AG04450 (cell line): Measurements from ENCODE around the gene PEMT. TPM values are rescaled to one million over a fixed set of nuclear protein-coding genes. Genes with fewer than 3 reads are reported as not detected.

ENCODE experiments used
- CTCF ChIA-PET: fragments of 300-600, 350-600 bp; formaldehyde crosslinking; extraction: SDS; loops from one replicate; lab custom pipeline; 2022; ENCODE audit warnings: antibody characterized with exemption, inconsistent platforms; lab: Charles Lee
- POLR2A ChIA-PET: fragments of 350-600 bp; formaldehyde crosslinking; extraction: SDS; loops from one replicate; lab custom pipeline; 2021; ENCODE audit warnings: antibody characterized with exemption, inconsistent platforms; lab: Yijun Ruan, JAX
- DNase-seq: peaks from one replicate; pipeline ENCODE4 v3.0.0-alpha.2; 2011; ENCODE audit warnings: low read depth, low spot score
- H3K27ac ChIP-seq: one replicate; pipeline ENCODE4 v1.5.1; 2012; ENCODE audit warnings: low read depth, low read length, control low read depth
- H3K27me3 ChIP-seq: one replicate; pipeline ENCODE4 v1.6.0; 2012; ENCODE audit warnings: low read length; ENCODE audit not compliant: control insufficient read depth, insufficient read depth
- H3K4me3 ChIP-seq: 2 replicates; pipeline ENCODE4 v1.5.1; 2011; ENCODE audit warnings: mild to moderate bottlenecking, low read depth, low read length, control low read depth
- H3K9me3 ChIP-seq: 2 replicates; pipeline ENCODE4 v1.5.1; 2012; ENCODE audit warnings: low read length; ENCODE audit not compliant: control insufficient read depth, insufficient read depth
- polyA plus RNA-seq: library from polyadenylated mRNA; depleted of rRNA; stranded (reverse); fragments of >200 nt; gene quantifications from 2 replicates; pipeline ENCODE4 v1.2.3, GENCODE V29; 2011
- TF ChIP-seq, protein P1 (sequence below): IDR thresholded peaks from 2 replicates; pipeline ENCODE4 v1.5.1; 2011; ENCODE audit warnings: low read depth, low read length, control low read depth, inconsistent platforms

The PEMT gene
- polyA plus RNA-seq, 1 experiment = 14.9 TPM

DNA sequence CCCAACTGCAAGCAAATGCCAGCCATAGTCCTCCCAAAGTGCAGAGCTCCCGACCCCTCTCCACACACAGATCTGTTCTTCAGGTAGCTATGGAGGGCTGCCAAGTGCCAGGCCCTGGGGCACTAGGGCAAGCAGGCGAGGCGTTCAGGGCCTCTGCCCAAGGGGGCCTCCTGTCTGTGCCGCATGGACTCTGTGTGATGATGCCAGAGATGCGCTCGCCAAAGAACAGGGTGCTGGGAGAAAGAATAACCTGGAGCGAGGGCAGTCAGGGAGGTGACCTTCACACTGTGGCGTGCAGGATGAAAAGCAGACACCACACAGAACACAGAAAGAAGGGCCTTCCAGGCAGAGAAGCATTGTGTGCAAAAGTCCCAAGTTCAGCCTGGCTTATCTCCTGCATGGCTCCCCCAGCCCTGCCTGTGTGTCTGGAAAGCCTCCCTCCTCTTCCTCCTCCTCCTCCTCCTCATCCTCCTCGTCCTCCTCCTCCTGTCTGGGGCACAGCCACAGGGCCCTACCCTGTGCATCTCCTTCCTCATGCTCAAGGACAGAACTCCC, 44.2 kb downstream of the PEMT start:
- Histone ChIP-seq H3K27ac (no peak overlapping the region), H3K9me3 (no peaks in the 10 kb centered on the region; the same call in 1 of the 2 replicates), H3K27me3 (no peaks in the 10 kb centered on the region), H3K4me3 (no peak overlapping the region)
- CTCF ChIA-PET = interaction anchor here (0.9 kb wide), 1 partner anchor 65 kb away, joined by 3 read pairs; no protein-coding TSS in a partner anchor
- POLR2A ChIA-PET = interaction anchor here (1.3 kb wide), 1 partner anchor 51 kb away, joined by 3 read pairs; no protein-coding TSS in a partner anchor
- TF ChIP-seq, protein P1, sequence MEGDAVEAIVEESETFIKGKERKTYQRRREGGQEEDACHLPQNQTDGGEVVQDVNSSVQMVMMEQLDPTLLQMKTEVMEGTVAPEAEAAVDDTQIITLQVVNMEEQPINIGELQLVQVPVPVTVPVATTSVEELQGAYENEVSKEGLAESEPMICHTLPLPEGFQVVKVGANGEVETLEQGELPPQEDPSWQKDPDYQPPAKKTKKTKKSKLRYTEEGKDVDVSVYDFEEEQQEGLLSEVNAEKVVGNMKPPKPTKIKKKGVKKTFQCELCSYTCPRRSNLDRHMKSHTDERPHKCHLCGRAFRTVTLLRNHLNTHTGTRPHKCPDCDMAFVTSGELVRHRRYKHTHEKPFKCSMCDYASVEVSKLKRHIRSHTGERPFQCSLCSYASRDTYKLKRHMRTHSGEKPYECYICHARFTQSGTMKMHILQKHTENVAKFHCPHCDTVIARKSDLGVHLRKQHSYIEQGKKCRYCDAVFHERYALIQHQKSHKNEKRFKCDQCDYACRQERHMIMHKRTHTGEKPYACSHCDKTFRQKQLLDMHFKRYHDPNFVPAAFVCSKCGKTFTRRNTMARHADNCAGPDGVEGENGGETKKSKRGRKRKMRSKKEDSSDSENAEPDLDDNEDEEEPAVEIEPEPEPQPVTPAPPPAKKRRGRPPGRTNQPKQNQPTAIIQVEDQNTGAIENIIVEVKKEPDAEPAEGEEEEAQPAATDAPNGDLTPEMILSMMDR = no peak
- DNase-seq = no peak

DNA sequence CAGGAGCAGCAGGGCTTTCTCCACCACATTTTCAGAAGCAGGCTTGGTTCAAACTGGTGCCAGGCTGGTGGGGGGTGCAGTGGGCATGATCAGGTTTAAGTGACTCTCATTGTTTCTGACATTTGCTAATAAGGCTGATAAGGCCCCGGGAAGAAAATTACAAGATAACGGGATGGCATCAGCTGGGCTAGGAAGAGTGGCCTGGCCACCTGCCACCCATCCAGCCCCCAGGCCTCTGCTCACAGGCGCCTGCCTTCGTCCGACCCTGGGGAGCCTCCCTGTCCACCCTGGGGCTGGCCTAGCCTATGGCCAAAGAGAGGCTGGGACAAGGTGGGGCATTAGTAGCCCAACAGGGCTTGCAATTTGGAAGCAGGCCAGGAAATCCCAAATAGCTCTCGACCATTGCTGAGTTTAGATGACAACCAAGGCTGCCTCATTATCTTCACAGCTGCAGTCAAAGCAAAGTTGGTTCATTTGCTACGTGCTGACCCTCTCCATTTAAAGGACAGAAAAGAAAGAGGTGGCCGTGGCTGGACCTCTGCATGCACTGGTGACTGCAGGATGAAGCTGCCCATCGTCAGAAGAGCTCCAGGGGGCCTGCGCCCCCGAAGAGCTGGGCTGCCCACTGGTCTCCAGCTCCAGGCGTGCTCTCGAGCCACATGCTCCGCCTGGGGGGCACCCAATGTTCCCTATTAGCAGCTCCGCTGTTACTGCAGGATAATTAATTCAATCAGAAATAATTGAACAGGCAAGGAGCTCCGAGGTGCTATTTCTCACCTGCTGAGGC, 44.9 kb downstream of the PEMT start:
- Histone ChIP-seq H3K4me3 (no peak overlapping the region), H3K27me3 (no peaks in the 10 kb centered on the region), H3K9me3 (no peaks in the 10 kb centered on the region; the same call in 1 of the 2 replicates), H3K27ac (no peak overlapping the region)
- TF ChIP-seq, protein P1 = no peak
- ChIA-PET CTCF (interaction anchor here (0.9 kb wide), 1 partner anchor 66 kb away, joined by 3 read pairs; no protein-coding TSS in a partner anchor), POLR2A (interaction anchor here (1.3 kb wide), 1 partner anchor 50 kb away, joined by 3 read pairs; no protein-coding TSS in a partner anchor)
- DNase-seq = no peak

DNA sequence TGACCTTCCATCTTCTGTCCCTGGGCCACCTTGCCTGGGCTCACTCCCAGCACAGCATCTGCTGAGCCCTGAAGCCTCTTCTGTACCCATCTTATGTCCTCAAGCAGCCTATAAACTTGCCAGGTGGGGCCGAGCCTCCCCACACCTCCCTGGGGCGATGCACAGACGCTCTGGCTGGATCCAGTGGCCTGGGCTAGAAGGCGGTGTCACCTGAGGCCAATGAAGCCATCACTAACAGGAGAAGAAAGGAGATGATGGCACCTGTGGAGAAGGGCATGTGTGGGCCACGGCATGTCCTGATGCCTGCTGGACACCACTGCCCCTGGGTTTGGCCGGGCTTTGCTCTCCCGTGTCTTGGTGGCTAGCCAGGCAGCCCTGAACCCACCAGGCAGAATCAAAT, 45.5 kb downstream of the PEMT start:
- ChIA-PET POLR2A (no interaction called here), CTCF (interaction anchor here (0.9 kb wide), 1 partner anchor 66 kb away, joined by 3 read pairs; no protein-coding TSS in a partner anchor)
- Histone ChIP-seq H3K4me3 (no peak overlapping the region), H3K9me3 (no peaks in the 10 kb centered on the region; the same call in 1 of the 2 replicates), H3K27me3 (no peaks in the 10 kb centered on the region), H3K27ac (no peak overlapping the region)
- TF ChIP-seq, protein P1 = no peak
- DNase-seq = no peak

DNA sequence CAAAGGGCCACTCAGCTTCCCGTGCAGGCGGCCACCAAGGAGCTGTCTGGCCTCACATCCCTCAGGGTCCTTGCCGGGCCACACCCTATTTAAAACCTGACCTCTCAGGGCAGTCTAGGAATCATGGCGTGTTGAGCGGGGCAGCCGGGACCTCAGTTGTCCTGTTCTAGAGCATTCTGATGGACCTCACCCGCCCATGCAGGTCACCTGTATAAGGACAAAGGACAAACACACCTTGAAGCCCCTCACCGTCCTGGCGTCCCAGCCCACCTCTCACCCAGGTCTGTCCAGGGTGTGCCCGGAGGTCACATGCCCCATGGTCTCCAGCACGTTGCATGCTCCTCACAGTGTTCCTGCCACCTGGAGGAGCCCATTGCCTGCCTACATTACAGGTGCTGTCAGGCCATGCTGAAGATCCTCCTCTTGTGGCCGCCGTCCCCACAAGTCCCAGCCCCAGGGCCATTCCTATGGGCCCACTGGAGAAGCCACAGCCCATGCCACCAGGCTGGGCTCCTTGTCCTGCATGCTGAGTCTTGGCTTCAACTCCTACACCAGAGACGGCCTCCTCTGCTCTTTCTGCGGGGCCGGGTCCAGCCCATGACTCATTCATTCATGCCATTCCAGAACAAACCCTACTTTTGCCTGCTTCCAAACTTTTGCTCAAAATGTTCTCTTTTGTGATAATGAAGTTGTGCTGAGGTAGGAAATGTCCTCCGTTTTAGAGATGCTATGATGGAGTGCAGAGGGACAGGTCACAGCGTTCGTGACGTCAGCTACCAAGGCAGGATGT, 46.3 kb downstream of the PEMT start:
- H3K9me3 ChIP-seq = no peaks in the 10 kb centered on the region; the same call in 1 of the 2 replicates
- ChIA-PET CTCF (no interaction called here), POLR2A (interaction anchor here (1.0 kb wide), 1 partner anchor 49 kb away, joined by 3 read pairs; the partner anchor contains the start of gene RASD1)
- TF ChIP-seq, protein P1 = no peak
- peak overlapping the region; percentile 11 for H3K27ac ChIP-seq
- no peaks in the 10 kb centered on the region for H3K27me3 ChIP-seq
- H3K4me3 ChIP-seq = no peak overlapping the region
- DNase-seq = no peak
